GM12872 (cell line): ENCODE results near the gene SRP14.

Experiments used
- CTCF ChIP-seq: IDR thresholded peaks from 3 replicates; pipeline ENCODE4 v1.5.1; 2011; ENCODE audit warnings: low read depth, mild to moderate bottlenecking, low read length, moderate library complexity; ENCODE audit not compliant: insufficient read depth

Gene SRP14

DNA sequence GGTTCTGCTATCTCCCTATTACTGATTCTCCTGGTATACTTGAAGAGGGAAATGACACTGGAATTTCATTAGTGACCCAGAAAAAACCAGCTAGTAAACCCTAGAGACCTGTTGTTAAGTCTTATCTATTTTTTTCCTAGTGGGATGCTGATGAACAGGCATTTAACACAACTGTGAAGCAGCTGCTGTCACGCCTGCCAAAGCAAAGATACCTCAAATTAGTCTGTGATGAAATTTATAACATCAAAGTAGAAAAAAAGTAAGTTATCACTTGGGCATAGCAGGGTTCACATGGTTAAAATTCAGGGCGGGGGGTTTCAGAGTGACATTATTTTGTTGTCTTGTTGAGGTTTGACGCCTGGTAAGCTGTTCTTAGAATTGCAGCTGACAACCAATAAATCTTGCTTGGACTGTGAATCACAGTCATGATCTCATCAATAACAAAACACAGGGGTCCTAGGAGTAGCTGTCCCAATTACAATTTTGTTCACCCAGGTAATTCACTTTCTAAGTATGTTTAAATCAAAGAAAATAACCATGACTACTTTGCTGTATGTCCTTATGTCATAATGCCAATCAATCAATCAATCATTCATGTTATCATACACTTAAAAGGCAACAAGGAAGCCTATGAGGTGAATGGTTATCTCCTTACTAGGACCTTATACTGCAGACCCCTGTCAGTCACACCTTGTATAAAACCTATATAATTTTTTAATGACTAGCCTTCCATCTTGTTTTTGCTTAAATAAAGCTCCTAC lies 4.6 kb downstream of the SRP14 start:
- TF ChIP-seq CTCF: no peak

GRCh38 chr15:40032125-40032839 lies 6.7 kb downstream of the SRP14 start:
- no peak for TF ChIP-seq CTCF

GRCh38 chr15:40031300-40031699 lies 7.7 kb downstream of the SRP14 start:
- no peak for TF ChIP-seq CTCF

DNA sequence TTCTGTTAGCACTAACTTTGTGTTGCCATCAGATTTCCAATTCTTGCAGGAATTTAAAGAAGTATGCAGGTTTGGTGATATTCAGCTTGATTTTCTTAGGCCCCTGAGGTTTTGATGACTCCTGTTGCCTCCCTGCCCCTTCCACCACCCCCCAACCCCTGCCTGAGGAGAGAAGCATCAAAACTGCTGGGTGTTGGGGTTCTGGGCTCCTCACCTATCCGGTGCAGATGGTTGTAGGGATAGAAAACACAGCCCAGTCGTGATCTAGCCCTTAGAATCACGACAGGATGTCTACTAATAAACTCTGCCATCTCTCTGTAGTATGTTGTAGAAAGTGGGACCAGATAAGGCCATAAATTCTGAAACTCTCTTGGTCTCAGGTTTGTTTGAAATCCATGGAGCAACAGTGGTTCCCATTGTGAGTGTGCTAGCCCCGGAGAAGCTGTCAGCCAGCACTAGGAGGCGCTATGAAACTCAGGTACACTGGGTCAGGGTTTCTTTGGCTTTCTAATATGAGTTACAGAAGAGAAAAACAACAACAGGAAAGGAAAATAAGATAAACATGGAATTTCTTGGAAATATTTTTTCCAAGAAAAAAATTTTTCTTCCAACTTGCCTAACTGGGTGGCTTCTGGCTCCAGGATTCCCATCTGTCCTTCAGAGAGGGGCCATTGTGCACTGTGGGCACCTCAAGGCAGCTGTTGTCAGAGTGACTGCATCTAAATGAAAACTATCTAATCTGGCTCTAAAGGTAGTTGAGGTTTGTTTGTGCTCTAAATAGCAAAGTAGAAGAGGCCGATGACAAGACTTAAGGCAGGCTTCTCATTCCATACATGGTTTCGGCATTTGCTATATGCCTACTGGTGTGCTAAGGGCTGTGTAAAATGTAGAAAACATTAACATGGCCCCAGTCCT lies 8.7 kb downstream of the SRP14 start:
- peak; percentile 65 for TF ChIP-seq CTCF

DNA sequence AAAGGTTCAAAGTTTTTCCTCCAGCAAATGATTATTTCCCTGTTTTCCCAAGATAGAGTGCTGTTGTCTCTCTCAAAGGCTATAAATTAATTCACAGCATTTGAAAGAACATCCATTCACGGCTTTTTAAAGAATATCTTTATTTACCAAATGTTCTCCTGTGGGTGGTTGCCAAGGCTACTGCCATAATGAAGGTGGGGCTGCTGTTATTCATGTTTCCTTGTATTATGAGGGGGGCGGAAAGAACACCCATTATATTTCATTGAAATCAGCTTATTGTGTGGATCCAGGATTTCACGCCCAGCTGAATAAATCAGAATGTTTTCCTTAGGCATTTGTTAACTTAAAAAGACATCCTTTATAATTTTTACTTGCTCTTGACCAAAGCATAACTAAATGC lies 10.1 kb downstream of the SRP14 start:
- no peak for TF ChIP-seq CTCF

GRCh38 chr15:40028193-40028592 lies 10.8 kb downstream of the SRP14 start:
- no peak for TF ChIP-seq CTCF
